IPS DF 19.7 (cell line): ENCODE results near the gene SERTAD3.
A peak's percentile ranks its signal among the peaks of the same experiment; 100 is the strongest.
"Not testable (repeated sequence)": the region's sequence is repeated elsewhere in the genome, so short reads cannot be mapped to it uniquely, and the experiment has no call there.

Experiments used
- DNase-seq: peaks from one replicate; pipeline ENCODE4 v3.0.0-alpha.2; 2013; ENCODE audit warnings: low read depth, low spot score

SERTAD3 gene

DNA sequence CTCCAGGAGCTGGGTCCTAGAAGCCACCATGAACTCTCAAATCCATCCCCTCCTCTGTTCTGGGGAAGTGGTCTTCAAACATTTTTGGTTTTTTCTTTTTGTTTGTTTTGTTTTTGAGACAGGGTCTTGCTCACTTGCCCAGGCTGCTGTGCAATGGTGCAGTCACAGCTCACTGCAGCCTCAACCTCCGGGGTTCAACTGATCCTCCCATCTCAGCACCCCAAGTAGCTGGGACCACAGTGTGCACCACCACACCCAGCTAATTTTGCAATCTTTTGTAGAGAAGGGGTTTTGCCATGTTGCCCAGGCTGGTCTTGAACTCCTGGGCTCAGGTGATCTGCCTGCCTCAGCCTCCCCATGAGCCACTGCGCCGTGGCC, 14.5 kb upstream of the SERTAD3 start:
- no peak for DNase-seq

DNA sequence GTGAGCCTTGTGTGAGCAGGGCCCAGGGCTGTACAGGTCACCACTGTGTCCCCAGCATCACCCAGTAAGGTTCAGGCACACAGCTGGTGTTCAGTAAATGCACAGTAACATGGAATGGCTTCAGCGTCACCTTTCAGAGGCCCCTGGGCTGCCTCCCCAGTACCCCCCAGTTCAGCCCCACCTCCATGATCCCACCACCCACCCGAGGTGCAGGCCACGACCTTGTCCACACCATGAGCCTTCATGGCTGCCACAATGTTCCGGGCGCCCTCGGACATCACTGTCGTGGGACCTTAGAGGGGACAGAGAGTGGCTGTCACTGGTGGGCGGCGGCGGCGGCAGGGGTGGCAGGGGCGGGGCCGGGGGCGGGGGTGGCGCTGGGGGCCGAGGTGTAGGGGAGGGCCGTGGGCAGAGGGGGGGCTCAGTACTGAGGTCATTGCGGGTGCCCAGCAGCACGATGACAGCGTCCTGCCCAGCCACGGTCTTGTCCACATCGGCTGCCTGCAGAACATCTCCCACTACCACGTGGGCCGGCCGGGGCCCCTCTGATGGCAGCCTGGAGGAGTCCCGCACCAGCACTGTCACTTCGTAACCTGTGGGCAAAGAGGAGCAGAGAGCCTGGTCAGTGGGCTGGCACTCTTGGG, 13.9 kb upstream of the SERTAD3 start:
- DNase-seq = no peak

DNA sequence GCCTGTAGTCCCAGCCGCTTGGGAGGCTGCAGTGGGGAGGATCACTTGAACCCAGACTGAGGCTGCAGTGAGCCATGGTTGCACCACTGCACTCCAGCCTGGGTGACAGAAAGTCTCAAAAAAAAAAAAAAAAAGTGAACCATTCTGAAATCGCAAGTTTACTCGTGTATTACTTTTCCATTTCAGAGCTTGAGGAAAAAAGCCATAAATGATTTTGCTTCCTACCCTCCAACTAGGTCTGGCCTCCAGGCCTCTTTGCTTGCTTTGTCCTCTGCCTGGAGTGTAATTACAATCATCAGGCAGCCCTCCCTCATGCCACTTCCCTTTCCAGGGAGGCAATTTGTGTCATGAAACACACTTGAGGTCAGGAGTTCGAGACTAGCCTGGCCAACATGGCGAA, 12.9 kb upstream of the SERTAD3 start:
- DNase-seq = no peak

DNA sequence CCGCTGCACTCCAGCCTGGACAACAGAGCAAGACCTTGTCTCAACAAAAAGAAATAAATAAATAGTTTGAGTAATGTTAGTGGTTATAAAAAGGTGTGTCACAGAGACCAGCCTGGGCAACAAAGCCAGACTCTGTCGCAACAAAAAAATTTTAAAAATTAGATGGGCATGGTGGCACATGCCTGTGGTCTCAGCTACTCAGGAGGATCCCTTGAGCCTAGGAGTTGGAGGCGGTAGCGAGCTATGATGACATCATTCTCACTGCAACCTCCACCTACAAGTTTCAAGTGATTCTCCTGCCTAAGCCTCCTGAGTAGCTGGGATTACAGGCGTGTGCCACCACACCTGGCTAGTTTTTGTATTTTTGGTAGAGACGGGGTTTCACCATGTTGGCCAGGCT, 9.8 kb upstream of the SERTAD3 start:
- DNase-seq = not testable (repeated sequence)

DNA sequence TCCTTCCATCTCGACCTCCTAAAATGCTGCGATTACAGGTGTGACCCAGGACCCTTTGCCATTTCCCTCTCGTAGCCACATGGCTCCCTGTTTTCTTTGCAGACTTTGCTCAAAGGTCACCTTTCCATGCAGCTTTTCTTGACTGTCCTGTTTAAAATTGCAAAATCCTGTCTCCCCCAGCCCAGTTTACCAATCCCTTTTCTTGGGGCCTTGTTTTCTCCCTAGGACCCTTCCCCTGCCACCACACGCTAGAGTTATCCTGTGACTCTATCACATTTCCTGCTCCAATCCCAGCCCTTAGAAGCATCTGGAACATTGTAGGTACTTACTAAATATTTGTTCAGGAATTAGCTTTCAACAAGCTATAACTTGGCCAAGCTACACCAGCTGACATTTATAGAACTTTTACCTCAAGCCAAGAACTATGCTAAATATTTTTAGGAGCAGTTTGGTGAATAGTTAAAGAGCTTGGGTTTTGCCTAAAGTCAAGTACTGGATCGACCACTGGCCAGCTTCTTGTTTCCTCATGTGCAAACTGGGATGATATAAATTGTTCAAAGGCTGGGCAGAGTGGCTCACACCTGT, 9.1 kb upstream of the SERTAD3 start:
- no peak for DNase-seq

DNA sequence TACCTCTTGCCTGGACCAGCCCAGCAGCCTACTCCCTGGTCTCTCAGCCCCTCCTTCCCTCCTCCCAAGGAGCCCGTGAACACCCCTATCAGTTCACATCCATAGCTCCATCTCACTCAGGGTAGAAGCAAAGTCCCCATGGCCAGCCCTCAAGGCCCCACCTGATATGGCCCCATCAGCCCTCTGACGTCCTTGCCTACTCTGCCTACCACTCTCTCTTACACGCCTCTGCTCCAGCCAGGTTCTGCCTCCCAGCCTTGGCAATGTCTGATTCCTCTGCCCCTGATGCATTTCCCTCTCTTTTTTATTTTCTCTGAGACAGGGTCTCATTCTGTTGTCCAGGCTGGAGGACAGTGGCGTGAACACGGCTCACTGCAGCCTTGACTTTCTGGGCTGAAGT, 7.9 kb upstream of the SERTAD3 start:
- DNase-seq = no peak

DNA sequence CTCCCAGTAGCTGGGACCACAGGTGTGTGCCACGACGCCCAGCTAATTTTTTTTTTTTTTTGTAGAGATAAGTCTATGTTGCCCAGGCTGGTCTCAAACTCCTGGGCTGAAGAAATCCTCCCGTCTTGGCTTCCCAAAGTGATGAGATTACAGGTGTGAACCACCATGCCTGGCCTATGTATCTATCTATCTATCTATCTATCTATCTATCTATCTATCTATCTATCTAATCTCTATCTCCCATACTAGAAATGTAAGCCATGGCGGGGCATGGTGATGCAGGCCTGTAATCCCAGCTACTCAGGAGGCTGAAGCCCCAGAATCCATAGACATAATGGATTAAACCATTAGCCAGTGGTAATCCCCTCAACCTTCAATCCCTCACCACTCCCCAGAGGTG, 6.5 kb upstream of the SERTAD3 start:
- no peak for DNase-seq

DNA sequence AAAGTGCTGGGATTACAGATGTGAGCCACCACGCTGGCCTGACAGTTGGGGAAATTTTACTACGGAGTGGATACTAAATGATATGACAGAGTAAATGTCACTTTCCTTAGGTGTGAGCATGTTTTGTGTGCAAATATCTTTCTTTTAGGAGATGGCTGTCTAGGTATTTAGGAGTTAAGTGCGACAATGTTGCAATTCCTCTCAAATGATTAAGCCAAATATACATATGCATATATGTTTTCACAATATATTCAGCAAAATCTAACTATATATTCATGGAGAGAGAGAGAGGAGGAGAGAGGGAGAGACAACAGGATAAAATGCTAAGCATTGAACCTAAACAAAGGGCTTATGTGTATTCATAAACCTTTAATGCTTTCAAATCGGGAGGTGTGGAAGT, 5.4 kb upstream of the SERTAD3 start:
- DNase-seq = no peak

DNA sequence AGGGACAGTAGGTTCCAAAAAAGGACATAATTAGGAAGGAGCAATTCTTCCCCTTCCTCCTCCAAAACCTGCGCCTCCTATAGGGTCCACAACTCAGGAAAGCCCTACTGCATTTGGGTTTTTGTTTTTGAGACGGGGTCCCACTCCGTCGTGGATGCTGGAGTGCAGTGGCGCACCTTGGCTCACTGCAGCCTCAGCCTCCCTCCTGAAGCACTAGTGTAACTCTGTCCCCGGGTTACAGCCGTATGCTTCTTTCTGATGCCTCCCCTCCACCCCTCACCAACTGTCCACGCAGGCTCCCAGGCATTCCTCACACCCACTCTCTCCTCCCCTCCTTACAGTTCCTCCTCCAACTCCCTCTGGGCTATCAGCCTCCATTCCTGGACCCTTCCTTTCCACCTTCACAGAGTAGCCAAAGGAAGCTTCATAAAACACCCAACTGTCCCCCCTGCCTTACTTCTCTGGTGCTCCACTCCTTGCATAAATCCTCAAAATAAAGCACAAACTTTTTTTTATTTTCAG, 2.2 kb upstream of the SERTAD3 start:
- no peak for DNase-seq

DNA sequence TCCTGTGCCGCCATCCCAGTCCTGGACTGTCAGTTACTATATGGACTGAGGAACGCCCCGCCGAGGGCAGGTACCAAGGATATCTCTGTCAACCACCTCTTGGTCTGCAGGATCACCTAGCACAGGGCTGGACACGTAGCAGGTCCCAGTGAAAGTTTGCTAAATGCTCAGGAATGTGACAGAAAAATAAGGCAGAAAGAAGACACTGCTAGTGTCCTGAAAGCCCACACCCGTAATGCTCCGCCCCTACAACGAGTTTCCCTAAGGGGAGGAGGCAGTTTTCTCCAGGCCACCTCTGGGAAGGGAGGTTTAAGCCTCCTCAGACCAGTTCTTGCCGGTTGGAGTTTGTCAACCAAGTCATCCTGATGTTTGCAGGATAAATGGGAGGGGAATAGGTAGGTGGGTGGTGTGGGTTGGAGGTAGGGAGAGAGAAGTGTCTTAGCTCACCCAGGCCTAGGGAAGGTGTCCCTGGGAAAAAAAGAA, 1.7 kb upstream of the SERTAD3 start:
- DNase-seq = no peak

DNA sequence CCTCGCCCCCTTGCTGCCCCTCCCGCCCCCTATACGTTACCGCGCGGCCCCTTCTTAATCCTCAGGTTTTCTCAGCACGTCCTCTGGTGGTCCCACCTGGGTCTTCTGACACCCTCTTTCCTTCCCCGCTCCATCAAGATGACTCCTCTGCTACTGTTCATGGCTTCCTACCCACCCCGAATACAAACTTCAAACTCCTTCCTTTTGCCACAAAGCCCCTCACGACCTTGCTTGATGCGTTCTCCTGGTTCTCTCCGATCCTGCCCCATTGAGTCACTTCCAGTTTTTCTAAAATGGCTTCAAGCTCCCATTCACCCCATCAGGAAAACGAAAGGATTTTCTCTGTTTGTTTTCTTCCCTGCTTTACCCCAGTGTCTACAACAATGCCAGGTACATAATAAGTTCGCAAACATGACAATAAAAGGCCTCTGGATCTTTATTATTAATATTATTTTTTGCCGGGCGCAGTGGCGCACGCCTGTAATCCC, 734 bp upstream of the SERTAD3 start:
- DNase-seq = no peak

DNA sequence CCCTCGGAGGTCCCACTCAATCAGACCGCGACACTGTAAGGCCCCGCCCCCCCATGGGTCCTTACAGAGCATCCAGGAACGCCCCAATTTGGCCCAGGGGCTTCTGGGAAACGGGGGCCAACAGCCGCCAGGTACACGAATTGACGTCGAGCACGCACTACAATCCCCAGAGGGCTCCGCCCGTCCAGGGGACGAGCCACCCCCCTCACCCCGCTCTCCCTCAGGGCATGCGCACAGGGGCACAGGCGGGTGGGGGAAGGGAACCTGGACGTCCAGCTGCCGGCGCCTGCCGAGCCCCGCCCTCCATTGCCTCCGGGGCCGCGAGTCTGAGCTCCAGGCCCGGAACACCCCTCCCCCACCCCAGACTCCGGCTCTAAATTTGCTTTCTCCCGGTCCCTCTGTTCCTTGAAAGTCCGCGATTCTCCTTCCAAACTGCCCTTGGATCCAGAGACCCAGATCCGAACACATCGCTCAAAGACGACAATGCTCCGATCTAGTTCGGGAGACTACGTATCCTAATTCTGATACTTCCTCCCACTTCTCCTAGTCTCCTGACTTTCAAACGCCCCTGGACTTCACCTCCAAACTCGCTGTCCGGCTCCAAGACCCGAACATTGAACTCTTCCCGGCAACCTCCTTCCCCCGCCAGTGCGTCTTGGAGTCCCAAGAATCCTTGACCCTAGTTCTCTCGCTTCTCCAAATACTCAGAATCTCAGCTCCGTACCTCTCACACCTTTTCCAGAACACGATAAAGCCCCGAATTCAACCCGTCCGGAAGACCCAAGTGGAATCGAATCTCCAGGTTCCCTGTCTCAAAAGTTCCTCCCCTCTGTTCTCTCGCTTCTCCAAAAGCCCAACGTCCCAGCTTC, 770 bp downstream of the SERTAD3 start:
- DNase-seq = peak; percentile 97

DNA sequence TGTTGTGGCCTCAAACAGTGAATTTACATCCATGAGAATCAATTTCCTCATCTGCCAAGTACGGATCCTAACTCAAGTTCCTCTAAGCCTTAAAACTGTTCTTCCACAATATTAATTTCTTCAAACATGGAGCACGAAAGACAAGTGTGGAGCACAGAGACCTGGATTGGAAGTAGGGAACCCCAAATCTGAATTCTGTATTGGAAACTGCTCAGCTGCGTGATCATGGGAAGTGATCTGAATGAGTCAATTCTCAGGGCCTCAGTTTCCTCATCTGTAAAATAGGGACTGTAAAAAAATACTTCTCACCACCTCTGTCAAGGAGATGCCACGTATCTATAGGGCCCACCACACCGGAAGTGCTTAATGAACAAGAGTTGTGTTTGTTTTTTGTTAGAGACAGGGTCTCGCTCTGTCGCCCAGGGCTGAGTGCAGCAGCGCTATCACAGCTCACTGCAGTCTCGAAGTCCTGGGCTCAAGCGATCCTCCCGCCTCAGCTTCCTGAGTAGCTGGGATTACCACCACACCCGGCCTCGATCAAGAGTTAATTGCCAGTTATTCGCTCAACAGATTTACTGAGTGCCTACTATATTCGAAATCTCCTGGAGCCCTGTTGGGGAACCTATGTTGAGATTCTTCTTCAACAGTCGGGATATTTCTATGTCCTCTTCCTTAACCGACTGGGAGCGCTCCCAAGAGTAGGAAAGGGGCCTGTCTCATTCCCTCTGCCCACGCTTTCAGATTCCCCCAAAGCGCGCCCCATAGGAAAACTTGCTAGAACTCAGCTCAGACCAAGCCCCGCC, 1.6 kb downstream of the SERTAD3 start:
- no peak for DNase-seq

DNA sequence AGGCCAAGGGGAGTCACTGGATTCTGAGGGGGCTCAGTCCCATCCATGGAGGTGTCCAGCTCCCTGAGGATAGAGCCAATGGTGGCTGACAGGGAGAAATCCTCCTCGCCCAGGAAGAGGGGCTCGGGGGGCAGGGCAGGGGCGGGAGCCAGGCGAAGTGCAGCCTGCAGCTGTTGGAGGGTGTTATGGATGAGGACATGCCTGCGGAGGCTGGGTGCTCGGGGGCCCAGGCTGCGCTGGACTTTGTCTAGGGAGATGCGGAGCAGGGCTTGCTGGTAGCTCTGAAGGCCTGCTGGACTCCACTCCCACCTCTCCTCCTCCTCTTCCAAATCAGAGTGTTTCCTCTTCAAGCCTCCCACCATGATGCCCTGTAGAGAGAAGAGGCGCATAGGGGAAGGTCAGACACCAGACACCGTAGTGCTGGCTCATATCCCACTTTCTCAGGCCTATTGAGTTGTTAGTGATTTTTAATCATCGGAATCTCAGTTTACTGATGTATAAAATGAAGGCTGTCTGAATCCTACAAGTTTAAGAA, 2.3 kb downstream of the SERTAD3 start:
- no peak for DNase-seq

DNA sequence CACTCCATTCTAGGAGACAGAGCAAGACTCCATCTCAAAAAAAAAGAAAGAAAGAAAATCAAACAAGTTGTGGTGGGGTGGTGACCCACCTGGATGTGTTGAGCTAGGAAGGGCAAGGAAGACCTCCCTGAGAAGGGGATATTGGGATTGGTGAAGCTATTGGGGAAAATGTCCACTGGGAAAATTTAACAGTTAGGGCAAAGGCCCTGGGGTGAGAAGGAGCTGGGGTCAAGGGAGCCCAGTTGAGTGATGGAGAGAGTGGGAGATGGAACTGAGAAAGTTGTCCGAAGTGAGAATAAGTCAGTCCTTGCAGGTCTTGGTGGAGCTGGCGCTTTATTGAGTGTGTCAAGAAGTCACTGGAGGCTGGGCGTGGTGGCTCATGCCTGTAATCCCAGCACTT, 5.9 kb downstream of the SERTAD3 start:
- DNase-seq = no peak

DNA sequence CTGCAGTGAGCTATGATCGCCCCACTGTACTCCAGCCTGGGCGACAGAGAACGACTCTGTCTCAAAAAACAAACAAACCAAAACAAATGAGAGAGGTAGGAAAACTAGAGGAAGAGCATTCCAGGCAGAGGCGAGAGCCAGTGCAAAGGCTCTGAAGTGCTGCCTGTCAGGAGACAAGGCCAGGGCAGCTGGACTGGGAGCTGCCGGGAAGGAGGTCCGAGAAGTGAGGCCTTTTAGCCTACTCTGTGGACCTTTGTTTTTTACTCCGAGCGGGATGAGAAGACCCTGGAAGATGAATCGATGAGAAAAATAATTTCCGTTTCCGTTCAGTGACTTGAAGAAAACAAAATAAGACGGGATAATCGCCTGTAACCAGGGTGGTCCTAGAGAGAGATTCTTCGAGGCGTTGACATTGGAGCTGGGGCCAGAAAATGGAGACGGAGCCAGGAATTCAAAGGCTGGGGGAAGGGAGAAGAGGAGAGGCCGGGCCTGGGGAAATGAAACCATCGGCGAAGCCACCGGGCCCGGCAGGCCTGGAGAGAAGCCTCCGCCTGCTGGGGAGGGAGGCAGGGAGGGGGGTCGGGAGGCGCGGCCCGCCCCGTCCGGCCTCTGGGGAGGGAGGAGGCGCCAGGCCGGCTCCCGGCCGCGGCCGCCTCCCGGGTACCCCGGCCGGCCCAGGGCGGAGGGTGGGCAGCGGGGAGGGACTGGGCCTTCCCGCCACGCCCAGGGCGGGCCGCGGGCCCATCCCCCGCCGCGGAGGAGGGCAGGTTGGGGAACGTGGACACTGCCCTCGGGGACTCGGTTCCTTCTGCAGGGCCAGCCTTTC, 10.5 kb downstream of the SERTAD3 start:
- no peak for DNase-seq

DNA sequence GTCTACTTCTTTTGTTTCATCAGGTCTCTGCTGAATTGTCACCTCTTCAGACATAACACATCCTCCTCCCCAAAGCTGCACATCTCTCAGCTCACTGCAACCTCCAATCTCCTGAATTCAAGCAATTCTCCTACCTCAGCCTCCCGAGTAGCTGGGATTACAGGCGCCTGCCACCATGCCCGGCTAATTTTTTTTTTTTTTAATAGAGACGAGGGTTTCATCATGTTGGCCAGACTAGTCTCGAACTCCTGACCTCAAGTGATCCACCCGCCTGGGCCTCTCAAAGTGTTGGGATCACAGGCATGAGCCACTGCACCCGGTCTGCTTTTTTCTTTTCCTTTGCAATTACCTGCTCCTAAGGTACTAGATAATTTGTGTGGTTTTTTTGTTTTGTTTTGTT, 11.4 kb downstream of the SERTAD3 start:
- not testable (repeated sequence) for DNase-seq

DNA sequence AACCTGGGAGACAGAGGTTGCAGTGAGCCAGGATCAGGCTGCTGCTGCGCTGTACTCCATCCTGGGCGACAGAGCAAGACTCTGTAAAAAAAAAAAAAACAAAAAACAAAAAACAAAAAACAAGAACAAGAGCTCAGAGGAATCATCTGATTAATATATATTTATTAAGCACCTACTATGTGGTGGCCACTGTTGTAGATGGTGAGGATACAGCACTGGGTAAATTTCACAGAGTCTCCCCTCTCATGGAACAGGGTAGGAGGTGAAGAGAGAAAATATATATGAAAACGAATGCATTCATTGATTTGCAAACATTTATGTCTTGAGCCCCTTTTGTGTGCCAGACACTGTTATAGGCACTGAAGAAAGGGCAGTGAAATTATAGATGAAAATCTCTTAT, 12.4 kb downstream of the SERTAD3 start:
- no peak for DNase-seq

DNA sequence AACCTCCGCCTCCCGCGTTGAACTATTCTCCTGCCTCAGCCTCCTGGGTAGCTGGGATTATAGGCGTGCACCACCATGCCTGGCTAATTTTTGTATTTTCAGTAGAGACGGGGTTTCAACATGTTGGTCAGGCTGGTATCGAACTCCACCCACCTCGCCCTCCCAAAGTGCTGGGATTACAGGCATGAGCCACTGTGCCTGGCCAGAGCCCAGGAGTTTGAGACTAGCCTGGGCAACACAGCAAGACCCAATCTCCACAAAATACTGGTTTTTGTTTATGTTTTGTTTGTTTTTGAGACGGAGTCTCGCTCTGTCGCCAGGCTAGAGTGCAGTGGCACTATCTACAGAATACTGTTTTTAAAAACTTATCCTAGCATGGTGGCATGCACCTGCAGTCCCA, 13.9 kb downstream of the SERTAD3 start:
- DNase-seq = not testable (repeated sequence)

DNA sequence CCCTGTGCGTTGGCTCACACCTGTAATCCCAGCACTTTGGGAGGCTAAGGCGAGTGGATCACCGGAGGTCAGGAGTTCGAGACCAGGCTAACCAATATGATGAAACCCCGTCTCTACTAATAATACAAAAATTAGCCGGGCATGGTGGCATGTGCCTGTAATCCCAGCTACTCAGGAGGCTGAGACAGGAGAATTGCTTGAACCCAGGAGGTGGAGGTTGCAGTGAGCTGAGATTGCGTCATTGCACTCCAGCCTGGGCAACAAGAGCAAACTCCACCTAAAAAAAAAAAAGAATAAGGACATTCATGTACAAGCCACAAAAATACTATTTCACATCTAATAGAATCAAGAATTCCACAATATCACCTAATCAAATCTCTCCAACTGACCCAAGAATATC, 15.9 kb downstream of the SERTAD3 start:
- not testable (repeated sequence) for DNase-seq
